Measurements from ENCODE around the gene LRRC43. TPM values are rescaled to one million over a fixed set of nuclear protein-coding genes. Genes with fewer than 3 reads are reported as not detected.

The LRRC43 gene
- total and polyA plus RNA-seq, 8 donors, result 1.3 to 2.2 TPM; not detected in 6

GRCh38 chr12:122235741-122236140, 52.8 kb downstream of the LRRC43 start:
- Histone ChIP-seq H3K36me3 (peaks cover 51 to 97% (median 92%) of the 10 kb centered on the region in 4 donors), H3K27ac (no peak overlapping the region), H3K4me1 (no peaks in the 10 kb centered on the region), H3K4me3 (no peak overlapping the region), H3K27me3 (no peaks in the 10 kb centered on the region), H3K9me3 (no peaks in the 10 kb centered on the region)
- TF ChIP-seq POLR2A (IDR thresholded peaks at IDR 0.05) (no peak), EP300 (IDR thresholded peaks at IDR 0.05) (no peak), POLR2AphosphoS5 (IDR thresholded peaks at IDR 0.05) (no peak)
- TF ChIP-seq, protein P1, sequence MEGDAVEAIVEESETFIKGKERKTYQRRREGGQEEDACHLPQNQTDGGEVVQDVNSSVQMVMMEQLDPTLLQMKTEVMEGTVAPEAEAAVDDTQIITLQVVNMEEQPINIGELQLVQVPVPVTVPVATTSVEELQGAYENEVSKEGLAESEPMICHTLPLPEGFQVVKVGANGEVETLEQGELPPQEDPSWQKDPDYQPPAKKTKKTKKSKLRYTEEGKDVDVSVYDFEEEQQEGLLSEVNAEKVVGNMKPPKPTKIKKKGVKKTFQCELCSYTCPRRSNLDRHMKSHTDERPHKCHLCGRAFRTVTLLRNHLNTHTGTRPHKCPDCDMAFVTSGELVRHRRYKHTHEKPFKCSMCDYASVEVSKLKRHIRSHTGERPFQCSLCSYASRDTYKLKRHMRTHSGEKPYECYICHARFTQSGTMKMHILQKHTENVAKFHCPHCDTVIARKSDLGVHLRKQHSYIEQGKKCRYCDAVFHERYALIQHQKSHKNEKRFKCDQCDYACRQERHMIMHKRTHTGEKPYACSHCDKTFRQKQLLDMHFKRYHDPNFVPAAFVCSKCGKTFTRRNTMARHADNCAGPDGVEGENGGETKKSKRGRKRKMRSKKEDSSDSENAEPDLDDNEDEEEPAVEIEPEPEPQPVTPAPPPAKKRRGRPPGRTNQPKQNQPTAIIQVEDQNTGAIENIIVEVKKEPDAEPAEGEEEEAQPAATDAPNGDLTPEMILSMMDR (IDR thresholded peaks at IDR 0.05), result no peak
- no peak for DNase-seq
- intact Hi-C loops (cut with DNase I; ENCODE audit: low total_unique reads), result no loop called here
- 79 to 92% (median 88%) methylated on average over 7 of the region's 7 CpGs for WGBS, 5 donors

- Histone ChIP-seq H3K36me3 (peaks cover 26 to 97% (median 92%) of the 10 kb centered on the region in 4 donors), H3K4me1 (no peaks in the 10 kb centered on the region), H3K9me3 (no peaks in the 10 kb centered on the region), H3K27me3 (no peaks in the 10 kb centered on the region), H3K27ac (no peak overlapping the region), H3K4me3 (no peak overlapping the region)
- TF ChIP-seq POLR2AphosphoS5 (IDR thresholded peaks at IDR 0.05) (no peak), EP300 (IDR thresholded peaks at IDR 0.05) (no peak), POLR2A (IDR thresholded peaks at IDR 0.05) (no peak)
- TF ChIP-seq, protein P1 (IDR thresholded peaks at IDR 0.05), result no peak
- WGBS, 5 donors, result 90 to 97% (median 95%) methylated on average over 5 of the region's 5 CpGs
- DNase-seq, result no peak
- intact Hi-C loops (cut with DNase I; ENCODE audit: low total_unique reads), result no loop called here
Observed at GRCh38 chr12:122238861-122239260, 55.9 kb downstream of the LRRC43 start.

GRCh38 chr12:122243965-122244364, 61.0 kb downstream of the LRRC43 start:
- no peak overlapping the region for H3K4me3 ChIP-seq
- TF ChIP-seq EP300 (IDR thresholded peaks at IDR 0.05), result no peak
- TF ChIP-seq POLR2A (IDR thresholded peaks at IDR 0.05), result no peak
- no peak for TF ChIP-seq POLR2AphosphoS5 (IDR thresholded peaks at IDR 0.05)
- TF ChIP-seq, protein P1 (IDR thresholded peaks at IDR 0.05), result no peak
- H3K27me3 ChIP-seq, result no peaks in the 10 kb centered on the region
- H3K27ac ChIP-seq, result no peak overlapping the region
- no peak for DNase-seq
- peaks cover 10 to 87% (median 77%) of the 10 kb centered on the region in 4 donors for H3K36me3 ChIP-seq
- no peaks in the 10 kb centered on the region for H3K9me3 ChIP-seq
- no peaks in the 10 kb centered on the region for H3K4me1 ChIP-seq
- WGBS, 5 donors, result 74 to 83% (median 78%) methylated on average over 6 of the region's 6 CpGs
- intact Hi-C loops (cut with DNase I; ENCODE audit: low total_unique reads), result no loop called here

- Histone ChIP-seq H3K9me3 (no peaks in the 10 kb centered on the region), H3K4me3 (no peak overlapping the region), H3K27ac (peak overlapping the region in 2 of 5 donors; percentile 2 to 14), H3K27me3 (no peaks in the 10 kb centered on the region), H3K4me1 (no peaks in the 10 kb centered on the region), H3K36me3 (peaks cover 18 to 87% (median 79%) of the 10 kb centered on the region in 4 donors)
- WGBS, 5 donors, result 71 to 85% (median 76%) methylated on average over 11 of the region's 11 CpGs
- TF ChIP-seq EP300 (IDR thresholded peaks at IDR 0.05), result no peak
- no peak for TF ChIP-seq POLR2AphosphoS5 (IDR thresholded peaks at IDR 0.05)
- no peak for TF ChIP-seq POLR2A (IDR thresholded peaks at IDR 0.05)
- TF ChIP-seq, protein P1 (IDR thresholded peaks at IDR 0.05), result no peak
- no peak for DNase-seq
- intact Hi-C loops (cut with DNase I; ENCODE audit: low total_unique reads), result no loop called here
Observed at GRCh38 chr12:122244565-122245371, 61.8 kb downstream of the LRRC43 start.
